Calu3 (cell line): ENCODE measurements around the gene PIP4K2C. TPM values are rescaled to one million over a fixed set of nuclear protein-coding genes. Genes with fewer than 3 reads are reported as not detected.

Experiments used
- BruUV-seq: library from RNA; stranded (reverse); fragments of 400-500 nt; replicated peaks from 2 replicates; lab custom pipeline; 2021; lab: Mats Ljungman, UMichigan
- CTCF ChIA-PET: fragments of 300-600 bp; sonication (Branson Sonifier 250); formaldehyde crosslinking; loops from one replicate; lab custom pipeline; 2022; ENCODE audit warnings: antibody characterized with exemption; lab: Charles Lee
- DNase-seq: peaks from one replicate; pipeline ENCODE4 v3.0.0; 2022
- H3K27ac Mint-ChIP-seq: one replicate; pipeline ENCODE4 v1.8.0; 2022; ENCODE audit warnings: mixed read lengths; ENCODE audit not compliant: unreplicated experiment
- H3K27me3 Mint-ChIP-seq: one replicate; pipeline ENCODE4 v1.8.0; 2022; ENCODE audit warnings: mixed read lengths; ENCODE audit not compliant: unreplicated experiment
- H3K36me3 Mint-ChIP-seq: one replicate; pipeline ENCODE4 v1.8.0; 2022; ENCODE audit warnings: mild to moderate bottlenecking, moderate library complexity, mixed read lengths; ENCODE audit not compliant: insufficient read depth, unreplicated experiment
- H3K4me1 Mint-ChIP-seq: one replicate; pipeline ENCODE4 v1.8.0; 2022; ENCODE audit warnings: mild to moderate bottlenecking, low read depth, mixed read lengths; ENCODE audit not compliant: unreplicated experiment
- H3K4me3 Mint-ChIP-seq: one replicate; pipeline ENCODE4 v1.8.0; 2022; ENCODE audit warnings: mild to moderate bottlenecking, low read depth, moderate library complexity, mixed read lengths; ENCODE audit not compliant: unreplicated experiment
- H3K9me3 Mint-ChIP-seq: one replicate; pipeline ENCODE4 v1.8.0; 2022; ENCODE audit warnings: low read depth, mixed read lengths; ENCODE audit not compliant: unreplicated experiment
- intact Hi-C: fragments of 100-400 bp; cut with micrococcal nuclease; formaldehyde crosslinking; loops from one replicate; pipeline ENCODE4 v1.10.0; 2022; ENCODE audit not compliant: unreplicated experiment
- total RNA-seq: library from RNA; stranded (reverse); gene quantifications from 2 replicates; pipeline ENCODE4 v1.2.3, GENCODE V29; 2022
- TF ChIP-seq, protein P1 (sequence below): fragments of 200-600 bp; IDR thresholded peaks from one replicate; pipeline ENCODE4 v1.8.0; 2022; ENCODE audit warnings: antibody characterized with exemption; ENCODE audit not compliant: unreplicated experiment

PIP4K2C gene
- total RNA-seq, 1 experiment from 2014 or later, result 66.3 TPM

DNA sequence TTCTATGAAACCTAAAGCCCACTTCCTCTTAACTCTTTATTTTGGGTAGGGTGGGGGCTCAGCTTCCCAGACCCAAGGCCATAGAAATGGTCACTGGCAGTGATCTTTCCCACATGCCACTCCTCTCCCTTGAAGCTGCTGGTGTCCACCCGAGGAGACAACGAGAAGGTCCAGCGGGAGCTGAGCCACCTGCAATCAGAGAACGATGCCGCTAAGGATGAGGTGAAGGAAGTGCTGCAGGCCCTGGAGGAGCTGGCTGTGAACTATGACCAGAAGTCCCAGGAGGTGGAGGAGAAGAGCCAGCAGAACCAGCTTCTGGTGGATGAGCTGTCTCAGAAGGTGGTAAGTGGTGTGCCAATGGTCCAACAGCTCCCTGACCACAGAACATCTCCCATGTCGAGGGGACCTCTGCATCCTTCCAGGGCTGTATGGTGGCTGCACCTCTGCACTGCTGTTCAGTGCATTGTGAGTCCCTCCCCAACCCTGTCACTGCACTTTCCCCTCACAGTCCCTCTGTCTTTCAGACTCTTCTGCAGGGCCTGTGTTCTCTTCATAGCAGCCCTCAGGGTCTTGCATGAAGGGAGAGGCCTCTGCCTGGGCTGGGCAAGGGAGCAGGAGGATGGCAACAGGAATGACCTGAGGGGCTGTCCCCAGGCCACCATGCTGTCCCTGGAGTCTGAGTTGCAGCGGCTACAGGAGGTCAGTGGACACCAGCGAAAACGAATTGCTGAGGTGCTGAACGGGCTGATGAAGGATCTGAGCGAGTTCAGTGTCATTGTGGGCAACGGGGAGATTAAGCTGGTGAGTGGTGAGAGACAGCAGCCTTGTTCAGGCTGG is 18.8 kb upstream of the PIP4K2C start:
- intact Hi-C loops, result no loop called here
- Mint-ChIP-seq H3K36me3 (no peaks in the 10 kb centered on the region), H3K27me3 (peaks cover 81% of the 10 kb centered on the region), H3K4me3 (no peak overlapping the region), H3K27ac (no peak overlapping the region), H3K9me3 (no peaks in the 10 kb centered on the region), H3K4me1 (no peaks in the 10 kb centered on the region)
- DNase-seq, result no peak
- no TSS peak for BruUV-seq
- CTCF ChIA-PET, result interaction anchor here (1.3 kb wide), 1 partner anchor 11 kb away, joined by 3 read pairs; no protein-coding TSS in a partner anchor
- TF ChIP-seq, protein P1, sequence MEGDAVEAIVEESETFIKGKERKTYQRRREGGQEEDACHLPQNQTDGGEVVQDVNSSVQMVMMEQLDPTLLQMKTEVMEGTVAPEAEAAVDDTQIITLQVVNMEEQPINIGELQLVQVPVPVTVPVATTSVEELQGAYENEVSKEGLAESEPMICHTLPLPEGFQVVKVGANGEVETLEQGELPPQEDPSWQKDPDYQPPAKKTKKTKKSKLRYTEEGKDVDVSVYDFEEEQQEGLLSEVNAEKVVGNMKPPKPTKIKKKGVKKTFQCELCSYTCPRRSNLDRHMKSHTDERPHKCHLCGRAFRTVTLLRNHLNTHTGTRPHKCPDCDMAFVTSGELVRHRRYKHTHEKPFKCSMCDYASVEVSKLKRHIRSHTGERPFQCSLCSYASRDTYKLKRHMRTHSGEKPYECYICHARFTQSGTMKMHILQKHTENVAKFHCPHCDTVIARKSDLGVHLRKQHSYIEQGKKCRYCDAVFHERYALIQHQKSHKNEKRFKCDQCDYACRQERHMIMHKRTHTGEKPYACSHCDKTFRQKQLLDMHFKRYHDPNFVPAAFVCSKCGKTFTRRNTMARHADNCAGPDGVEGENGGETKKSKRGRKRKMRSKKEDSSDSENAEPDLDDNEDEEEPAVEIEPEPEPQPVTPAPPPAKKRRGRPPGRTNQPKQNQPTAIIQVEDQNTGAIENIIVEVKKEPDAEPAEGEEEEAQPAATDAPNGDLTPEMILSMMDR, result no peak

DNA sequence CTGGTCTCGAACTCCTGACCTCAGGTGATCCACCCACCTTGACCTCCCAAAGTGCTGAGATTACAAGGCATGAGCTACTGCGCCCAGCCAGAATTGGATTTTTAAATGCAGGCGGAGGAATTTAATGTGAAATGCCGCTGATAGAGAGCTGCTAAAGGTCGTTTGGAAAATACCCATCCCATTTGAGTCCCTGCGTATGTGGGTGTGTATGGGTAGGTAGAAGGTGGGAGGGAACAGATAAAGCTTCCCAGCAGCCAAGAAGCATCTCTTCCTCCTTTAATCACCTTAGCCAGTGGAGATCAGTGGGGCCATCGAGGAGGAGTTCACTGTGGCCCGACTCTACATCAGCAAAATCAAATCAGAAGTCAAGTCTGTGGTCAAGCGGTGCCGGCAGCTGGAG is 16.2 kb upstream of the PIP4K2C start:
- TF ChIP-seq, protein P1, result no peak
- Mint-ChIP-seq H3K9me3 (no peaks in the 10 kb centered on the region), H3K4me1 (peaks cover 6% of the 10 kb centered on the region), H3K27me3 (peaks cover 70% of the 10 kb centered on the region), H3K4me3 (no peak overlapping the region), H3K36me3 (no peaks in the 10 kb centered on the region), H3K27ac (no peak overlapping the region)
- DNase-seq, result no peak
- intact Hi-C loops, result no loop called here
- CTCF ChIA-PET, result interaction anchor here (0.7 kb wide), 1 partner anchor 75 kb away, joined by 3 read pairs; no protein-coding TSS in a partner anchor
- BruUV-seq, result no TSS peak

DNA sequence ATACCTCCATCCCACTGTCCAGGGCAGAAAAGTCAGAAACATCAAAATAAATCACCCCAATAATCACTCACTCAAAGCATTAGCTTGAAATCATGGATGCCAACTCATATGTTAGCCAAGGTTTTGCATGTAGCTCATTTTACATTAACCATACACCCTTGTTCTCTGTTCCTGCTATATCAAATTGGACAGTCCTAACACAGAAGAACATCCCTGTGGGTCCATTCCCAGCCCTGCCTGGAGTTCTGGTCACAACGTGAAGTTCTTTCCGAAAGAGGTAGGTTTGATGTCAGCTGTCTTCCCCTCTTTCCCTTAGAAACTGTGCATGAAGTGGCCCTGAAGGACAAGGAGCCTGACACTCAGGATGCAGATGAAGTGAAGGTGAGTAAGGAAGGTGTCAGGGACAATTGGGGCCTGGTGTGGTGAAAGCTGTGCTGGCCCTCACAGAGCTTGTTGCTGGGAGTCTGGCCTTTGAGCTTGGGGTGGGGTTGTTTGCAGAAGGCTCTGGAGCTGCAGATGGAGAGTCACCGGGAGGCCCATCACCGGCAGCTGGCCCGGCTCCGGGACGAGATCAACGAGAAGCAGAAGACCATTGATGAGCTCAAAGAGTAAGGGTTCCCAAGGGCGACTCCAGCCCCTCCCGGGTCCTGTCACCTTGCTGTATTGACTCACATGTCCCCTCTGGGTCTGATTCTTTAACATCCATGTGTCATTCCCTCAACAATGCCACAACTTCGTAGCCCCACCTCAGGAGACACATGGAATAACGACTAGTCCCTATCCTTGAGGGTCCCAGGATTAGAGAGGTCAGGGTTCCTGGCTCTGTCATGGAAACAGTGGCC is 15.0 kb upstream of the PIP4K2C start:
- Mint-ChIP-seq H3K4me1 (peaks cover 8% of the 10 kb centered on the region), H3K27ac (no peak overlapping the region), H3K36me3 (no peaks in the 10 kb centered on the region), H3K27me3 (peaks cover 64% of the 10 kb centered on the region), H3K9me3 (no peaks in the 10 kb centered on the region), H3K4me3 (no peak overlapping the region)
- TF ChIP-seq, protein P1, result no peak
- intact Hi-C loops, result no loop called here
- CTCF ChIA-PET, result interaction anchor here (1.3 kb wide), 1 partner anchor 9 kb away, joined by 5 read pairs; no protein-coding TSS in a partner anchor
- DNase-seq, result no peak
- BruUV-seq, result no TSS peak

DNA sequence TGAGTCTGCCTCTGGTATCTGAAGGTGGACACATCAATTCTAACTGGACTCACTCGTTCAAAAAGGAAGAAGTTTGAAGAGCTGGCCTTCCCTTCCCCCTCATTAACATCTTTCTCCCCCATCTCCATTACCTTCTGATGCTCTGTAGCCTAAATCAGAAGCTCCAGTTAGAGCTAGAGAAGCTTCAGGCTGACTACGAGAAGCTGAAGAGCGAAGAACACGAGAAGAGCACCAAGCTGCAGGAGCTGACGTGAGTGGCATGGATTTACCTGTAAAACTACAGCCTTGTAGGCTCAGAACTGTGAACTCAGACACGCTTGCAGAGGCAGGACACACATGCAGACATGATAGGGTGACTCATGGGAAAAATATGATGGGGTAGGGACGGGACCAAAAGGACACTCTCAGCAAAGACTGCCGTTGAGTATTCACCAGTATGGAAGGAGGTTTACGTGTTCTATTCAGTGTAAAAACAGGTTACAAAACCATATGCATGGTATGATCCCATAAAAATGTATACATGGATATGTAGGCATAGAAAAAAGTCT is 14.3 kb upstream of the PIP4K2C start:
- no peak for DNase-seq
- Mint-ChIP-seq H3K27me3 (peaks cover 61% of the 10 kb centered on the region), H3K36me3 (no peaks in the 10 kb centered on the region), H3K9me3 (no peaks in the 10 kb centered on the region), H3K27ac (no peak overlapping the region), H3K4me3 (no peak overlapping the region), H3K4me1 (peaks cover 8% of the 10 kb centered on the region)
- CTCF ChIA-PET, result interaction anchor here (0.5 to 1.3 kb wide), 2 partner anchors 8 to 135 kb away, joined by 3 to 5 read pairs; no protein-coding TSS in a partner anchor
- BruUV-seq, result no TSS peak
- intact Hi-C loops, result no loop called here
- TF ChIP-seq, protein P1, result no peak
